HG03060 (cell line): ENCODE results near the gene MSI2.

ENCODE experiments used
- ATAC-seq: cut with Tn5 transposase; IDR thresholded peaks from one replicate; pipeline ENCODE4 v1.9.1; 2021; ENCODE audit warnings: low read depth, moderate number of reproducible peaks; ENCODE audit not compliant: unreplicated experiment

The MSI2 gene

DNA sequence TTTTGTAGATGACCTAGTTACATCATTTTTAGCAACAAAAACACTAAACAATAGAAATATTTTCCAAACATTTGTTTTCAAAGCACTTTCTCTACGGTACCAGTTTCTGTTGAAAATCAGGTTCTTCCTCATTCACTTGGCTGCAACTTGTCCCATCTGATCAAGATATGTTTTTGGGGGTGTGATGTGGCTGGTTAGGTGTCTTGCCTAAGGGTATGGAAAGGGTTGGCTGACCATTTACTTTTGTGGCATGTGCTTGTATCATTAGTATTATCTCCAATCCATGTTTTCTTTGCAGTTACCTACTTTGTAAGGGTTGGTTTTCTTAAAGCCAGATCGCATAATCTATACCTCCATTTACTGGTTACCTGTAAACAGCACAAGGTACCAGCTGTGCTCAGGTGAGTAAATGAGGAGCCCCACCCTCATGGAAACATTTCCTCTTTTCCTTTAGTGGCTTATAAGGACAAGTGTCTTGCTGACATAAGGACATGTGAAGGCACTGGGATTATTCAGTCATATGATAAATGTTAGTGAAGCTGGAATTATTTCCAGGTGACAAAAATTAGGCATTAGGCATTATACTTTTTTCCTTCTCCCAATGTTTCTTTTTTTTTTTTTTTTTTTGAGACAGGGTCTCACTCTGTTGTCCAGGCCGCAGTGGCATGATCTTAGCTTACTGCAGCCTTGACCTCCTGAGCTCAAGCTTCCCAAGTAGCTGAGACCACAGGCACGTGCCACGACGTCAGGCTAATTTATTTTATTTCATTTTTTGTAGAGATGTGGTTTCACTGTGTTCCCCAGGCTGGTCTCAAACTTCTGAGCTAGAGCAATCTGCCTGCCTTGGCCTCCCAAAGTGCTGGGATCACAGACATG, 326.8 kb downstream of the MSI2 start:
- ATAC-seq = no peak

GRCh38 chr17:57584050-57584551, 327.8 kb downstream of the MSI2 start:
- ATAC-seq = no peak

DNA sequence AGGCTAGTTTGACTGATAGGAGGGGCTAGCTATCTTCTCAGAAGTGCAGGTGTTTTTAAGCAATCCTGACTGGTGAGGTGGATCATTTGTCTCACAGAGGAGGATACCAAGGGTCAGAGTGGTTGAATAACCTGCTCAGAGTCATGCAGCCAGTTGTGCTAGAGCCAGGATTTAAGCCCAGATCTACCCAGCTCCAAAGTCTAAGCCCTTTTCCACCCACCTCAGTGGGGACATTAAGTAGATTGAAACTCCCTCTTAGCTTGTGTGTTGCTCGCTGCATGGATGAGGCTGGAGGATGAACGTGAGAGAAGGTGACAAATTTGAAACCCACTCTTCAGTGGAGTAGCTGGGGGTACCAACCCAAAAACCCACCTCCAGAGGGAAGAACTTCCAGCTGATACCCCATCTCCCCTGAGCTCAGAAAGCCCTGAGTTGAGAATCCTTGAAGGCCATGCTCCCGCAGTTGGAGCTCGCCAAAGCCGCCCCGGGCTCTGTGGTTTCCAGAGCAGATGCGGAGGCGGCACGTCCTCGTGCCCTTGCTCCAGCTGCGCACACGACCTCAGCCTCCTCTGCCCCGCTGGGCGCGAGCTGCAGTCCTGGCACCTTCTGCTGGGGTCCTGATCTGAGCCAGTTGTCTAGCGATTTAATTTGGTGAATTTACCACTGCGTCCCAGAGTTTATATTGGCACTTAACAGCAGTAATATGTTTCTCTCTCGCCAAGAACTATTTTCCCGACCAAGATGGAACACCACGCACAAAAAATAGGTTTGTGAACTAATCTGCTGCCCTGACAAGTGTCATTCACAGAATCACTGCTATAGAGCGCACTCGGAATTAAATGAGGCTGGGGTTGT, 329.2 kb downstream of the MSI2 start:
- no peak for ATAC-seq

GRCh38 chr17:57586196-57586740, 329.9 kb downstream of the MSI2 start:
- no peak for ATAC-seq

GRCh38 chr17:57586742-57587141, 330.4 kb downstream of the MSI2 start:
- ATAC-seq = no peak

GRCh38 chr17:57587193-57587969, 331.1 kb downstream of the MSI2 start:
- ATAC-seq = no peak

DNA sequence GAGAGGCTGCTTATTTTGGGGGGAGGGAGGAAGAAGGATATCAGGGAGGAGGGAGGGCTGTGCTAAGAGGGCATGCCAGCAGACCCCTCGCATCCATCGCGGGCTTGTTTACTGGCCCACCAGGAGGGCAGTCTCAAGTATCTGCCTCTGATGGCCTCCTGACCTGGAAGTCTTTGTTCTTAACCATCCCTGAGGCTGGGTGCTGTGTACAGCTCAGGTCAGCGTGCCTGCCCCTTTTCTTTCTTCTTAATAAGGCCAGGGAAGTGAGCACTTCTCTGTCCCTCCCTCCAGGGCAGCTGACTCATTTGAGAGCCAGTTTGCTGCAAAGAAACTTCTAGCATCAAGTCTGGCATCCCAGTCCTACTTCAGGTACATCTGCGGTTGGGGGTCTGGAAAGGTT, 331.8 kb downstream of the MSI2 start:
- ATAC-seq = no peak

DNA sequence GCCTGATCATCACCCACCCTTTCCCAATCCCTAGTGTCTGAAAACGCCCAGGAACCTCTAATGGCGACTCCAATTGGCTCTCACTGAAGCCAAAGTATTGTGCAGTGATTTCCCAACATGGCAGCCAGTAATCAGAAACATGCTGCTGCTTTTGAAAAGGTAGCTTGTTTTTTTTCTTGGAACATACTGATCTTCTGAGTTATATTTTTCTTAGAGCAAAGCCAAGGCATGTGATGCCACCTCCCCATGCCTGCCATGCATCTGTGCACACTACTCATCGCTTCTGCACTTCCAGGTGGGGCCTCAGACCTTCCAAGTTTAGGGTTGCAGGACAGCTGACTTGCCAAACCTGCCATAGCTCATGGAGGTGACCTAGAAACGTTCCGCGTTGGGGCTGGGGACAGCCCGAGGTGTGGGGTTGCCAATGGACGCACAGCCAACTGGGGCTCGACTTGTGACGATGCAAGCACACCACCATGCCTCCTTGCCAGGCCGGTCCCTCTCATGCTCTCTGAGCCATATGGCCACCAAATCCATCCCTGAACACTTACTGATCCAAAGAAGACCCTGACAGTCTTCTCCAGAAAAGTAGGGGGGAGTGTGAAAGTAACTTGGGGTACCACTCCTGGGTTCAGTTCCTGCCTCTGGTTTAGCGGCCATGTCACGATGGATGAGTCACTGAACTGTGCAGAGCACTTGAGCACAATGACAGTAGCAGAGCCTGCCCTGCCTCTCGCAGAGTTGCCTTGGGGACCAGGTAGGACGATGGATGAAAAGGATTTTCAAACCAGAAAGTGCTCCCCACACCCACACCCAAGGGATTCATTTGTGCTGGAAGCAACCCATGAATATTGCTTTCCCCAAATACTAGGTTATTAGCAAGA, 333.1 kb downstream of the MSI2 start:
- ATAC-seq = no peak

DNA sequence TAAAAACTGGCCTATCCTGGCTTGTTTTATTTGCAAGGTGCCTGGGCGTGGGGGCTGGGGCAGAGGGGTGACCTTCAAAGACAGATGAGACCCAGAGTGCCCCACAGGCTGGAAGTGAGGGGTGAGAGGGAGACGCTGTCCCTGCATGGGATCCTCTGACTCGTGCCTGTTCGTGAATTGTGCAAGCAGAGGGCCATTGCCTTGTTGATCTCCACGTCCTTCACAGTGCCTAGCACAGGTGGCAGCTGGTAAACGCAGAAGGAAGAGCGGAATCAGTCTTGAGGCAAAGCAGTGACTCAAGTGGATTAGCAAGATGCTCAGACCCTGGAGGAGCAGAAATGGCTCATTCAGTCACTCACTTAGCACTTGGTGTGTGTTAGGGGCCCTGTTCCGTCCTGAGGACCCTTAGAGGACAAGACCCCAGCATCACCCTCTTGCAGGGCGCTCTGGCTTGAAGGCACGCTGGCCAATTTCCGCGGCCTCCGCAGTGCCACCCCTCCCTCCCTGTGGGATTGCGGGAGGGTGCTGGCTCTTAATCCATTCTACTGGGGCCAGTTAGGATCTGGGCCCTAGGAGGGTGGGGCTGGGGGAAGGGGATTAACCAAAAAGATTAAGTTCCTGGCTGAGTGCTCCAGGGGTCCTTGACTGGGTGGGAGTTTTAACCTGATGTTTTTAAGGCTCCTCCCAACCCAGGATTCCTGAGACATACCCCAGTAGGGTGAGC, 337.6 kb downstream of the MSI2 start:
- ATAC-seq = no peak

GRCh38 chr17:57594767-57595166, 338.4 kb downstream of the MSI2 start:
- ATAC-seq = no peak

DNA sequence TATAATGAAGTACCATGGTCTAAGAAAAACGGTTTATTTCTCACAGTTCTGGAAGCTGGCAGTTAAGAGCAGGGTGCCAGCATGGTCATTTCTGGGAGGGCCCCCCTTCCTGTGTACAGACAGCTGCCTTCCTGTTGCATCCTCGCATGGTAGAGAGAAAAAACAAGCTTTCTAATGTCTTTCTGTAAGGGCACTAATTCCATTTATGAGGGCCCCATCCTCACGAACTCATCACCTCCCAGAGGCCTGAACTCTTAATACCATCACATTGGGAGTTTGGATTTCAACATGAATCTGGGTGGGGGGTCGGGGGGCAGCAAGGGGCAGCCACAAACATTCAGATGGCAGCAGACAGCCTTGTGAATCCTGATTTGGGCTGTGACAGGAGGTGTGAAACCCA, 339.1 kb downstream of the MSI2 start:
- ATAC-seq = no peak

- ATAC-seq = no peak
These were observed 339.8 kb downstream of the MSI2 start for GRCh38 chr17:57595947-57596695.

DNA sequence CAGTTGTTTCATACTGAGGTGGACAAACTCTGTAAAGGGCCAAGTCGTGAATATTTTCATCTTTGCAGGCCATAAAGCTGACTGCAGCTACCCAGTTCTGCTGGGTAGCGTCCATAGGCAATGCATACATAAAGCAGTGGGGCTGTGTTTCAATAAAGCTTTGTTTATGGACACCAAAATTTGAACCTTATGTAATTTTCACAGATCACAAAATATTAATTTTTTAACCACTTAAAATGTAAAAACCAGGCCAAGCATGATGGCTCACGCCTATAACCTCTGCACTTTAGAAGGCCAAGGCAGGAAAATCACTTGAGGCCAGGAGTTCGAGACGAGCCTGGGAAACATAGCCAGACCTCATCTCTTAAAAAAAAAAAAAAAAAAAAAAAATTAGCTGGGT, 340.8 kb downstream of the MSI2 start:
- no peak for ATAC-seq

- ATAC-seq = no peak
These were observed 341.5 kb downstream of the MSI2 start for GRCh38 chr17:57597531-57598453.

DNA sequence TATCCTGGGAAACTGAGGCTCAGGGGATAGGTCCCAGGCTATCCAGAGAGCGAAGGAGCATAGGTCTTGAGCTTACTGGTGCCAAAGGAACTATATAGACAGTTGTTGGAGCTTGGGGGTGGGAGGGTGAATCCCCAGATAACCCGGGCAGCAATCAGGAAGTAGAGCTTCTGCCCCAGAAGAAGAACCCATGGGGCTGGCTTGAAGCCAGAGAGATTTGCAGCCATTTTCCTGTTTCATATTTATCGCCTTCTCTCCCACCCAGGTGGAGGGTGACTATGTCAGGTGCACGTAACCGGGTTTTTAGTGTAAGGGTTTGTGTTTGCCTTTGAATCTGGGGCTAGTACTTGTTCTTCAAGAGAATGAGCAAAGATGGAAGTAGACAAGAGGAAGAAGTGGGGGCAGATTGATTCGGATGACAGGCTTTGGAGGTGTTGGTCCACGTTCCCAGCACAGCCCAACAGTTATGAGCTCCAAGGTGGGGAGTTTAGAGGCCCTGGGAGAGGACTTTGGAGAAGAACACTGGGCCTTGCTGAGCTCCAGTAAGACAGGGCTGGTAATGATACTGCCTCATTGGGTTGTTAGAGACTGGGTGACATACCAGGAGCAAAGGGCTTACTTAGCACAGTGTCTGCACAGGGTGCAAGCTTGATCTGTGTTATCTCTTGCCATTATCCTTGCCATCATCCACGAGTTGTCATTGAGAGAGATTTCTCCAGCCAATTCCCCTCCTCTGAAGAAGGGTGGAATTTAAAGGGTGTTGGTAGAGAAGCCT, 343.1 kb downstream of the MSI2 start:
- ATAC-seq = no peak

DNA sequence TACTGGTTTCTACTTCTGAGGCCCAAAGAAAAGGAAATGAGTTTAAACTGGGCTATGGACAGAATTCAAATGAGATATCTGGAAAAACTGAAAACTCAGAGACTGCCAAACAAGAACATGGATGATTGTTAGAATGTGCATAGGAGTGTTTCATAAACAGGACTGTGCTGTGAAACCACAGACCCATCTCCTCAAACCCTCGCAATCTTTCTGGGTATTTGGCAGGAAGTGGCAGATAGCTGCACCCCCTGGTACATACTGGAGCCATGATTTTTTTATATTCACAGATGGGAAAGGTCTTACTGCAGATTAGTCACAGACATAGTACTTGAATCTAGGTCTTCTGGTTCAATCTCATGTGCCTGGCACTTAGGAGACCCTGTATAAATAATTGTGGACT, 343.8 kb downstream of the MSI2 start:
- ATAC-seq = no peak
